ENCODE data around the gene NMRK2.

NMRK2 gene

DNA sequence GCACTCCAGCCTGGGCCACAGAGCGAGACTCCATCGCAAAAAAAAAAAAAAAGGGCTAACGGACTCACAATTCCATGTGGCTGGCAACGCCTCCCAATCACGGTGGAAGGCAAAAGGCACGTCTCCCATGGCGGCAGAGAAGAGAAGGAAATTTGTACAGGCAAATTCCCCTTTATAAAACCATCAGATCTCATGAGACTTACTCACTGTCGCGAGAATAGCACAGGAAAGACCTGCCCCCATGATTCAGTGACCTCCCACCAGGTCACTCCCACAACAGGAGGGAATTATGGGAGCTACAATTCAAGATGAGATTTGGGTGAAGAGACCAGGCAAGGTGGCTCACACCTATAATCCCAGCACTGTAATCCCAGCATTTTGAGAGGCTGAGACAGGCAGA lies 18.7 kb upstream of the NMRK2 start:
- no peaks in the 10 kb centered on the region for H3K9me2 ChIP-seq (replicated peaks; ENCODE audit: control insufficient read depth, low read length)
- H3K79me2 ChIP-seq (ENCODE audit: control insufficient read depth, low read length) = no peaks in the 10 kb centered on the region
- 0 out of 2 replicates have a peak, but pooled peaks cover 5% of the 10 kb centered on the region for H3K9me3 ChIP-seq (ENCODE audit: control insufficient read depth, insufficient read depth, low read length)
- no peaks in the 10 kb centered on the region for H3K36me3 ChIP-seq (ENCODE audit: control insufficient read depth, low read length)
- no peak overlapping the region for H3K4me3 ChIP-seq (ENCODE audit: low read length)
- H3K27me3 ChIP-seq (ENCODE audit: control insufficient read depth, low read length) = peaks cover 5% of the 10 kb centered on the region
- H3K4me2 ChIP-seq (ENCODE audit: low read length) = no peak overlapping the region
- no peak overlapping the region for H3K27ac ChIP-seq (ENCODE audit: low read depth, low read length)
- no peaks in the 10 kb centered on the region for H3K4me1 ChIP-seq (ENCODE audit: control insufficient read depth, low read length)
- no peak for TF ChIP-seq CTCF (IDR thresholded peaks at IDR 0.05; ENCODE audit: low read depth, low read length, poor library complexity, severe bottlenecking)
- TF ChIP-seq EZH2phosphoT487 (IDR thresholded peaks at IDR 0.05; ENCODE audit: borderline replicate concordance, low read length) = no peak
- H3F3A ChIP-seq (ENCODE audit: control insufficient read depth, insufficient read depth) = no peaks in the 10 kb centered on the region
- no peaks in the 10 kb centered on the region for H4K20me1 ChIP-seq (ENCODE audit: control insufficient read depth, insufficient read depth, low read depth, low read length)

- Histone ChIP-seq H3K9me2 (replicated peaks; ENCODE audit: control insufficient read depth, low read length) (no peaks in the 10 kb centered on the region), H3F3A (ENCODE audit: control insufficient read depth, insufficient read depth) (no peaks in the 10 kb centered on the region), H3K36me3 (ENCODE audit: control insufficient read depth, low read length) (no peaks in the 10 kb centered on the region), H4K20me1 (ENCODE audit: control insufficient read depth, insufficient read depth, low read depth, low read length) (no peaks in the 10 kb centered on the region), H3K79me2 (ENCODE audit: control insufficient read depth, low read length) (no peaks in the 10 kb centered on the region), H3K27ac (ENCODE audit: low read depth, low read length) (no peak overlapping the region), H3K4me1 (ENCODE audit: control insufficient read depth, low read length) (no peaks in the 10 kb centered on the region), H3K4me2 (ENCODE audit: low read length) (no peak overlapping the region), H3K27me3 (ENCODE audit: control insufficient read depth, low read length) (peaks cover 5% of the 10 kb centered on the region), H3K4me3 (ENCODE audit: low read length) (no peak overlapping the region), H3K9me3 (ENCODE audit: control insufficient read depth, insufficient read depth, low read length) (no peaks in the 10 kb centered on the region)
- no peak for TF ChIP-seq CTCF (IDR thresholded peaks at IDR 0.05; ENCODE audit: low read depth, low read length, poor library complexity, severe bottlenecking)
- no peak for TF ChIP-seq EZH2phosphoT487 (IDR thresholded peaks at IDR 0.05; ENCODE audit: borderline replicate concordance, low read length)
Measured at GRCh38 chr19:3916033-3916432, 16.8 kb upstream of the NMRK2 start.

DNA sequence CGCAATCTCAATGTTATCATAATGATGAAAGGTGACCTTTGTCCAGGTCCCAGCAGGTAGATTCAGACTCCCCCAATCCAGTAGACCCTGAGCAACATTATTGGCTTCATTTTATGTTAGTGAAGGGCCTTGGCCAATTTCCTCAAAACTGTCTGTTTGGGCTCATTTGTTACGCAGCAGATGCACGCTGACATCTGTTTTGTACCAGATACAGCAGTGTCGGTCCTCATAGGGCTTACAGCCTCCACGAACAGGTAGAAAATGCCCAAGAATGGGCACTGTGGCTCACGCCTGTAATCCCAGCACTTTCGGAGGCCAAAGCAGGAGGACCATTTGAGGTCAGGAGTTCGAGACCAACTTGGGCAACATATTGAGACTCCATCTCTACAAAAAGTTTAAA lies 13.1 kb upstream of the NMRK2 start:
- Histone ChIP-seq H3K27me3 (ENCODE audit: control insufficient read depth, low read length) (peaks cover 5% of the 10 kb centered on the region), H3K36me3 (ENCODE audit: control insufficient read depth, low read length) (no peaks in the 10 kb centered on the region)

More for the DNA sequence above, 13.1 kb upstream of the NMRK2 start:
- TF ChIP-seq CTCF (IDR thresholded peaks at IDR 0.05; ENCODE audit: low read depth, low read length, poor library complexity, severe bottlenecking) = no peak
- no peak for TF ChIP-seq EZH2phosphoT487 (IDR thresholded peaks at IDR 0.05; ENCODE audit: borderline replicate concordance, low read length)
- no peaks in the 10 kb centered on the region for H3K9me3 ChIP-seq (ENCODE audit: control insufficient read depth, insufficient read depth, low read length)
- H3K4me3 ChIP-seq (ENCODE audit: low read length) = no peak overlapping the region
- H3K4me1 ChIP-seq (ENCODE audit: control insufficient read depth, low read length) = no peaks in the 10 kb centered on the region
- H3K4me2 ChIP-seq (ENCODE audit: low read length) = no peak overlapping the region
- H4K20me1 ChIP-seq (ENCODE audit: control insufficient read depth, insufficient read depth, low read depth, low read length) = no peaks in the 10 kb centered on the region
- no peaks in the 10 kb centered on the region for H3K79me2 ChIP-seq (ENCODE audit: control insufficient read depth, low read length)
- no peaks in the 10 kb centered on the region for H3F3A ChIP-seq (ENCODE audit: control insufficient read depth, insufficient read depth)
- H3K9me2 ChIP-seq (replicated peaks; ENCODE audit: control insufficient read depth, low read length) = no peaks in the 10 kb centered on the region
- no peak overlapping the region for H3K27ac ChIP-seq (ENCODE audit: low read depth, low read length)

Data from DOHH2 (cell line).